Natural killer cell (primary cell): ENCODE measurements around the gene RNF157. TPM values are rescaled to one million over a fixed set of nuclear protein-coding genes. Genes with fewer than 3 reads are reported as not detected.

ENCODE experiments used
- ATAC-seq, 3 donors: fragments of 150-1000 bp in 2 of 3; fragments of 200-7000 bp in 1 of 3; cut with Tn5 transposase; 1 replicate in 1 of 3; 2 replicates in 2 of 3; pipeline ENCODE4 v1.10.0; 2021; ENCODE audit warnings: mild to moderate bottlenecking in 2 of 3, moderate library complexity in 2 of 3
- DNase-seq, 2 donors: peaks; one replicate each; pipeline versions ENCODE4 v3.0.0 to v3.0.0-alpha.2; 2013 to 2021; ENCODE audit warnings: mixed read lengths in 1 of 2
- H3K27ac ChIP-seq: one replicate; pipeline ENCODE4 v1.5.1; 2013; ENCODE audit warnings: mild to moderate bottlenecking, low read length
- H3K27me3 ChIP-seq: one replicate; pipeline ENCODE4 v1.6.1; 2013; ENCODE audit warnings: low read length; ENCODE audit not compliant: control insufficient read depth, insufficient read depth
- H3K36me3 ChIP-seq: one replicate; pipeline ENCODE4 v1.6.1; 2013; ENCODE audit warnings: low read length; ENCODE audit not compliant: control insufficient read depth, insufficient read depth
- H3K4me1 ChIP-seq: one replicate; pipeline ENCODE4 v1.6.1; 2013; ENCODE audit warnings: low read length; ENCODE audit not compliant: control insufficient read depth, insufficient read depth
- H3K4me3 ChIP-seq: one replicate; pipeline ENCODE4 v1.5.1; 2013; ENCODE audit warnings: low read length
- H3K9me3 ChIP-seq: one replicate; pipeline ENCODE4 v1.6.1; 2013; ENCODE audit warnings: low read length; ENCODE audit not compliant: control insufficient read depth, insufficient read depth
- H3K27ac Mint-ChIP-seq, 2 donors: one replicate each; pipeline ENCODE4 v1.8.0; 2022; ENCODE audit warnings: mild to moderate bottlenecking in 2 of 2, mixed read lengths in 2 of 2, moderate library complexity in 1 of 2
- H3K27me3 Mint-ChIP-seq, 2 donors: one replicate each; pipeline ENCODE4 v1.8.0; 2022; ENCODE audit warnings: low read depth in 2 of 2, mixed read lengths in 2 of 2
- H3K36me3 Mint-ChIP-seq: one replicate; pipeline ENCODE4 v1.8.0; 2022; ENCODE audit warnings: mixed read lengths
- H3K4me1 Mint-ChIP-seq, 2 donors: one replicate each; pipeline ENCODE4 v1.8.0; 2022; ENCODE audit warnings: mixed read lengths in 2 of 2
- H3K4me3 Mint-ChIP-seq: one replicate; pipeline ENCODE4 v1.8.0; 2022; ENCODE audit warnings: mild to moderate bottlenecking, moderate library complexity, mixed read lengths
- H3K9me3 Mint-ChIP-seq, 2 donors: one replicate each; pipeline ENCODE4 v1.8.0; 2022; ENCODE audit warnings: mixed read lengths in 2 of 2
- WGBS: methylation state at CpG from one replicate; pipeline ENCODE4 v1.1.7; 2013; ENCODE audit warnings: missing lambda C conversion rate; ENCODE audit not compliant: insufficient coverage; 5-methylcytosine and 5-hydroxymethylcytosine counted together
- intact Hi-C: fragments of 100-400 bp; cut with micrococcal nuclease; formaldehyde crosslinking; loops from one replicate; pipeline ENCODE4 v1.14.2; 2022
- total RNA-seq, 4 donors: library from RNA; stranded (reverse); fragments of 120-200 nt in 1 of 4; gene quantifications; one replicate each; pipeline versions ENCODE4 v1.2.3 to v1.2.4, GENCODE V29; 2013 to 2022
- TF ChIP-seq, protein P1 (sequence below): fragments of 200-600 bp; IDR thresholded peaks from one replicate; pipeline ENCODE4 v1.8.0; 2022; ENCODE audit warnings: antibody characterized with exemption

Gene RNF157
- total RNA-seq, 3 donors from 2014 or later (not counting 1 experiment from before 2014, with no cell fraction given), result 4.9 to 9.1 (median 8.5) TPM

DNA sequence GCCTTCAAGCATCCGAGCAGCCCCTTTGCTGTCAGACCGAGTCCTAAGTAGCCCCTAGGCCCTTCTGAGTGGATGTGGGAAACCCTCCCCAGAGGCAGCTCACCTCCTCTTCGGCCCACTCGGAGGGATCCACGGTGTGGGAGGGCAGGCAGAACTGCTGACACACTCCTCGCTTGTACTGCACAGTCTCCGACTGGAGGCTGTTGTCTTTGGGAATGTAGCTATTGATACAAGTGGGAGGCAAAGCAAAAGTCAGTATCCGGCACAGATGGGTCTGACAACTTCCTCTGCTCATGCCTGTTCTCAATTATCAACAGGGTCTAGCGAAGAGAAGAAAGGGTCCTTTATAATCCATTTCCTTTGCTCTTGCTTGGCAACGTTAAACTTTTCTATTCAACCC is 73.4 kb downstream of the RNF157 start:
- Mint-ChIP-seq H3K9me3 (no peaks in the 10 kb centered on the region), H3K4me1 (no peaks in the 10 kb centered on the region), H3K36me3 (no peaks in the 10 kb centered on the region), H3K27ac (no peak overlapping the region), H3K27me3 (no peaks in the 10 kb centered on the region), H3K4me3 (no peak overlapping the region)
- H3K4me1 ChIP-seq, result no peaks in the 10 kb centered on the region
- H3K27me3 ChIP-seq, result no peaks in the 10 kb centered on the region
- no peaks in the 10 kb centered on the region for H3K36me3 ChIP-seq
- no peaks in the 10 kb centered on the region for H3K9me3 ChIP-seq
- TF ChIP-seq, protein P1, sequence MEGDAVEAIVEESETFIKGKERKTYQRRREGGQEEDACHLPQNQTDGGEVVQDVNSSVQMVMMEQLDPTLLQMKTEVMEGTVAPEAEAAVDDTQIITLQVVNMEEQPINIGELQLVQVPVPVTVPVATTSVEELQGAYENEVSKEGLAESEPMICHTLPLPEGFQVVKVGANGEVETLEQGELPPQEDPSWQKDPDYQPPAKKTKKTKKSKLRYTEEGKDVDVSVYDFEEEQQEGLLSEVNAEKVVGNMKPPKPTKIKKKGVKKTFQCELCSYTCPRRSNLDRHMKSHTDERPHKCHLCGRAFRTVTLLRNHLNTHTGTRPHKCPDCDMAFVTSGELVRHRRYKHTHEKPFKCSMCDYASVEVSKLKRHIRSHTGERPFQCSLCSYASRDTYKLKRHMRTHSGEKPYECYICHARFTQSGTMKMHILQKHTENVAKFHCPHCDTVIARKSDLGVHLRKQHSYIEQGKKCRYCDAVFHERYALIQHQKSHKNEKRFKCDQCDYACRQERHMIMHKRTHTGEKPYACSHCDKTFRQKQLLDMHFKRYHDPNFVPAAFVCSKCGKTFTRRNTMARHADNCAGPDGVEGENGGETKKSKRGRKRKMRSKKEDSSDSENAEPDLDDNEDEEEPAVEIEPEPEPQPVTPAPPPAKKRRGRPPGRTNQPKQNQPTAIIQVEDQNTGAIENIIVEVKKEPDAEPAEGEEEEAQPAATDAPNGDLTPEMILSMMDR, result no peak
- H3K4me3 ChIP-seq, result no peak overlapping the region
- no peak overlapping the region for H3K27ac ChIP-seq
- ATAC-seq (no peak), DNase-seq (no peak)
- WGBS, result 95% methylated on average over 9 of the region's 10 CpGs
- intact Hi-C loops, result no loop called here

DNA sequence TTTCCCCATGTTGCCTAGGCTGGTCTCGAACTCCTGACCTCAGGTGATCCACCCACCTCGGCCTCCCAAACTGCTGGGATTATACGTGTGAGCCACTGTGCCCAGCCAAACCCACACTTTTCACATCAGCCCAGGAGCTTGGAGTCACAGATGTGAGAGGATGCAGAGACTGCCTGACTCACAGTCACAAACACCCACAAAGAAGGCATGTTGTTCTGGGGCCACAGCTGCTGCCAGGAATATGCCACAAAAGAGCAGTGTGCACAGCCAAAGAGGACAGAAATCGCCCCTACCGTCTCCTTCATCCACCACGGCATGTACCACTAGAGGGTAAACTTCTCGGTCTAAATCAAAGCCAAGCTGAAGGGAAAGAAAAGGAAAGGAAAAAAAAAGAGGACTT is 74.1 kb downstream of the RNF157 start:
- no peaks in the 10 kb centered on the region for H3K27me3 Mint-ChIP-seq
- H3K9me3 ChIP-seq, result no peaks in the 10 kb centered on the region
- no peak overlapping the region for H3K4me3 ChIP-seq
- no peak overlapping the region for H3K4me3 Mint-ChIP-seq
- H3K36me3 Mint-ChIP-seq, result no peaks in the 10 kb centered on the region
- ATAC-seq, result no peak
- H3K27ac ChIP-seq, result no peak overlapping the region
- TF ChIP-seq, protein P1, result no peak
- H3K9me3 Mint-ChIP-seq, result no peaks in the 10 kb centered on the region
- no peak overlapping the region for H3K27ac Mint-ChIP-seq
- intact Hi-C loops, result no loop called here
- DNase-seq, result no peak
- H3K4me1 ChIP-seq, result no peaks in the 10 kb centered on the region
- H3K36me3 ChIP-seq, result no peaks in the 10 kb centered on the region
- no peaks in the 10 kb centered on the region for H3K27me3 ChIP-seq
- 97% methylated on average over 7 of the region's 7 CpGs for WGBS
- no peaks in the 10 kb centered on the region for H3K4me1 Mint-ChIP-seq

DNA sequence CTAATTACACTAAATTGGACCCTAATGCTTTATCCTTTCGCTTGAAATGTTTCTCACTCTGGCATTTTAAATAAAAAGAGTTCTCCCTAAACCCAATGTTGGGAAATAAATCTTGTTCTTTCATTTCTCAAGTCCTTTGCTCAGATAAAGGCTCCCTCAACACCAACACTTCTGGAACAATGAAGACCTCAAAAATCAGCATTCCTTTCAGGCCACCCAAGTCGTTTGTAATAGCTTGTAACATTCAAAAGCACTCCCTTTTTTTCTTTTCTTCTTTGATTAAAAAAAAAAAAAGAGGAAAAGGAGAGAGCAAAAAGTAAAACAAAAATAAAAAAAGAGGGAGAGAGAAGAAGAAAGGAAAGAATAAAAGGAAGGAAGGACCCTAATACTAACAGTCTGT is 76.0 kb downstream of the RNF157 start:
- Mint-ChIP-seq H3K4me3 (no peak overlapping the region), H3K36me3 (no peaks in the 10 kb centered on the region), H3K4me1 (no peaks in the 10 kb centered on the region), H3K27ac (no peak overlapping the region), H3K27me3 (no peaks in the 10 kb centered on the region), H3K9me3 (no peaks in the 10 kb centered on the region)
- H3K4me1 ChIP-seq, result no peaks in the 10 kb centered on the region
- no peak overlapping the region for H3K27ac ChIP-seq
- H3K27me3 ChIP-seq, result no peaks in the 10 kb centered on the region
- no peak overlapping the region for H3K4me3 ChIP-seq
- 84% methylated on average over 1 of the region's 2 CpGs for whole genome bisulfite sequencing
- DNase-seq (no peak), ATAC-seq (no peak)
- no peaks in the 10 kb centered on the region for H3K9me3 ChIP-seq
- TF ChIP-seq, protein P1, result no peak
- H3K36me3 ChIP-seq, result no peaks in the 10 kb centered on the region
- intact Hi-C loops, result no loop called here

DNA sequence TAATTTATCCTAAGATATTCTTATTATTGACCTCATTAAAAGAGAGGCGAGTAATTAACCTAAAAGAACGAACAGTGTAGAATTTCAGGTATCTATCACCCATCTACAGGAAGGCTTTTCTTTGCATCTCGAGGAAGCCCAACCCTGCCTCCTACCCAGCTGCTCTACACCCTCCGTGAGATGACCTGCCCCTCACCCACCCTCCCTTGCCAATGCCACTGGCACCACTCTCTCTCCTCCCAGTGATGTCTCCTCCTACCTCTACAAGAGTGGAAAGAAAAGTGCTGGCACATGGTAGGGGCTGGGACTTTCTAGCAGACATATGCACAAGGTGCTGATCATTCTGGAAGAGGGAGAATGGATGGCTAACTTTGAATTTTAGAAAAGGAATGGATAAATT is 76.4 kb downstream of the RNF157 start:
- no peak overlapping the region for H3K4me3 ChIP-seq
- H3K27me3 Mint-ChIP-seq, result no peaks in the 10 kb centered on the region
- H3K27me3 ChIP-seq, result no peaks in the 10 kb centered on the region
- 94% methylated on average over 4 of the region's 4 CpGs for WGBS
- ATAC-seq, result no peak
- no peak for DNase-seq
- TF ChIP-seq, protein P1, result no peak
- no peaks in the 10 kb centered on the region for H3K36me3 ChIP-seq
- H3K27ac Mint-ChIP-seq, result no peak overlapping the region
- no peaks in the 10 kb centered on the region for H3K9me3 Mint-ChIP-seq
- no peak overlapping the region for H3K27ac ChIP-seq
- no peaks in the 10 kb centered on the region for H3K4me1 Mint-ChIP-seq
- no peak overlapping the region for H3K4me3 Mint-ChIP-seq
- H3K36me3 Mint-ChIP-seq, result no peaks in the 10 kb centered on the region
- intact Hi-C loops, result no loop called here
- no peaks in the 10 kb centered on the region for H3K4me1 ChIP-seq
- H3K9me3 ChIP-seq, result no peaks in the 10 kb centered on the region
